GM12865 (cell line): Measurements from ENCODE around the gene NOXO1.

Experiments
- DNase-seq: peaks from one replicate; pipeline ENCODE4 v3.0.0; 2010; ENCODE audit warnings: low read depth
- H3K4me3 ChIP-seq: 2 replicates; pipeline ENCODE4 v1.5.1; 2011; ENCODE audit warnings: mild to moderate bottlenecking, low read depth, low read length, control low read depth
- CTCF ChIP-seq: IDR thresholded peaks from 2 replicates; pipeline ENCODE4 v1.5.1; 2011; ENCODE audit warnings: low read length, control low read depth, low read depth, inconsistent platforms; ENCODE audit not compliant: insufficient read depth; ENCODE audit errors: missing control alignments

The NOXO1 gene

GRCh38 chr16:2009791-2010510 lies 28.7 kb upstream of the NOXO1 start, which contains the start of gene ZNF598:
Gene ZNF598, minus strand, starts transcription at chr16:2009821.
- H3K4me3 ChIP-seq = peak within 1 kb of the TSS; percentile 91
- DNase-seq = peak; percentile 91
- no peak for TF ChIP-seq CTCF

- no peak for TF ChIP-seq CTCF
- no peak for DNase-seq
- H3K4me3 ChIP-seq = peak overlapping the region; percentile 81
Measured at GRCh38 chr16:2009164-2009711, 28.0 kb upstream of the NOXO1 start.

- peak overlapping the region; percentile 81 for H3K4me3 ChIP-seq
- TF ChIP-seq CTCF = no peak
- peak; percentile 47 for DNase-seq
Measured at GRCh38 chr16:2008631-2009163, 27.4 kb upstream of the NOXO1 start.

GRCh38 chr16:2008009-2008526 lies 26.8 kb upstream of the NOXO1 start:
- peak overlapping the region; percentile 81 for H3K4me3 ChIP-seq
- TF ChIP-seq CTCF = no peak
- DNase-seq = peak; percentile 56

GRCh38 chr16:2007081-2007836 lies 26.0 kb upstream of the NOXO1 start:
- H3K4me3 ChIP-seq = peak overlapping the region; percentile 81
- no peak for TF ChIP-seq CTCF
- no peak for DNase-seq

GRCh38 chr16:2006317-2006716 lies 25.0 kb upstream of the NOXO1 start:
- TF ChIP-seq CTCF = no peak
- DNase-seq = no peak
- no peak overlapping the region for H3K4me3 ChIP-seq
